ENCODE results near the gene HBG1. TPM values are rescaled to one million over a fixed set of nuclear protein-coding genes. Genes with fewer than 3 reads are reported as not detected.

HBG1 gene
- total RNA-seq, 4 donors from 2014 or later, result not detected

GRCh38 chr11:5240458-5240857 is 9.2 kb downstream of the HBG1 start:
- Histone ChIP-seq H3K36me3 (no peaks in the 10 kb centered on the region), H3K4me3 (no peak overlapping the region), H3K4me1 (no peaks in the 10 kb centered on the region), H3K27ac (no peak overlapping the region), H3K9me3 (no peaks in the 10 kb centered on the region), H3K27me3 (no peaks in the 10 kb centered on the region)
- no peak for TF ChIP-seq POLR2A (IDR thresholded peaks at IDR 0.05)
- TF ChIP-seq, protein P1, sequence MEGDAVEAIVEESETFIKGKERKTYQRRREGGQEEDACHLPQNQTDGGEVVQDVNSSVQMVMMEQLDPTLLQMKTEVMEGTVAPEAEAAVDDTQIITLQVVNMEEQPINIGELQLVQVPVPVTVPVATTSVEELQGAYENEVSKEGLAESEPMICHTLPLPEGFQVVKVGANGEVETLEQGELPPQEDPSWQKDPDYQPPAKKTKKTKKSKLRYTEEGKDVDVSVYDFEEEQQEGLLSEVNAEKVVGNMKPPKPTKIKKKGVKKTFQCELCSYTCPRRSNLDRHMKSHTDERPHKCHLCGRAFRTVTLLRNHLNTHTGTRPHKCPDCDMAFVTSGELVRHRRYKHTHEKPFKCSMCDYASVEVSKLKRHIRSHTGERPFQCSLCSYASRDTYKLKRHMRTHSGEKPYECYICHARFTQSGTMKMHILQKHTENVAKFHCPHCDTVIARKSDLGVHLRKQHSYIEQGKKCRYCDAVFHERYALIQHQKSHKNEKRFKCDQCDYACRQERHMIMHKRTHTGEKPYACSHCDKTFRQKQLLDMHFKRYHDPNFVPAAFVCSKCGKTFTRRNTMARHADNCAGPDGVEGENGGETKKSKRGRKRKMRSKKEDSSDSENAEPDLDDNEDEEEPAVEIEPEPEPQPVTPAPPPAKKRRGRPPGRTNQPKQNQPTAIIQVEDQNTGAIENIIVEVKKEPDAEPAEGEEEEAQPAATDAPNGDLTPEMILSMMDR (IDR thresholded peaks at IDR 0.05), result no peak
- DNase-seq, result no peak

GRCh38 chr11:5240056-5240455 is 9.6 kb downstream of the HBG1 start:
- Histone ChIP-seq H3K27me3 (no peaks in the 10 kb centered on the region), H3K4me3 (no peak overlapping the region), H3K27ac (no peak overlapping the region), H3K9me3 (no peaks in the 10 kb centered on the region), H3K4me1 (no peaks in the 10 kb centered on the region), H3K36me3 (no peaks in the 10 kb centered on the region)
- DNase-seq, result no peak
- TF ChIP-seq, protein P1 (IDR thresholded peaks at IDR 0.05), result no peak
- no peak for TF ChIP-seq POLR2A (IDR thresholded peaks at IDR 0.05)

DNA sequence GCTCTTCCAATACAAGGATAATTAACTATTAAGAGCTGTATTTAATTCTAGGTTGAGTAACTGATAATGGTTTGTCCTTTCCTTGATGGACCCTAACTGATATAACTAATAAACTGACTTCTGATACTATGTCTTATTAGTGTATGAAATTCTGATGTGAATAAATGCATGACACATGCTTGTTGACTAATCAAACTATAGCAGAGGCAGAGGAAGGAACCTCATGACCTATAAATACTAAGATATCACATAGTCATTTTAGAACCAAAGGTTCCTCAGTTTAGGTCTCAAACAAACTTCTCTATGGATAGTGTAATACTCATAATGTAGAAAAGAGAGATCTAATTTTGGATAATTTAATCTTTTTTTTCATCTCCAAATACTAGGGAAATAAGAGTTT is 10.6 kb downstream of the HBG1 start:
- Histone ChIP-seq H3K9me3 (no peaks in the 10 kb centered on the region), H3K4me3 (no peak overlapping the region), H3K27me3 (no peaks in the 10 kb centered on the region), H3K4me1 (no peaks in the 10 kb centered on the region), H3K36me3 (no peaks in the 10 kb centered on the region), H3K27ac (no peak overlapping the region)
- TF ChIP-seq, protein P1 (IDR thresholded peaks at IDR 0.05), result no peak
- TF ChIP-seq POLR2A (IDR thresholded peaks at IDR 0.05), result no peak
- DNase-seq, result no peak

DNA sequence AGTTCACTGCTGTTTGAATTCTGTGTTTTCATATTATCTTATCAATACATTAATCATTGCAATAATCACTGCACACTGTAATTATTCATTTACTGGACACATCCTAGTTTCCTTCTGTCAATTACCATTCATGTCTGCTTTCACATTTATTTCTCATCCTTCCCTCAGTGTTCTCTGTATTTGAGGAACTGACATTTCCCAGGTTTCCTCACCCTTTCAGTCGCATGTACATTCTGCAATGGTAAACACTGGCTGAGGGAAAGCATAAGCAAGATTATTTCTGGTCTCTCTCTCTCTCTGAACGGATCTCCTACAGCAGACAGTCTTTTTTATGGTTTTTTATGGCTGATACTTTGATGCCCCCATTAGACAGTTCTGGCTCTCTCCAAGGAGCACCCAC is 11.2 kb downstream of the HBG1 start:
- DNase-seq, result no peak
- TF ChIP-seq, protein P1 (IDR thresholded peaks at IDR 0.05), result no peak
- no peak for TF ChIP-seq POLR2A (IDR thresholded peaks at IDR 0.05)
- Histone ChIP-seq H3K9me3 (no peaks in the 10 kb centered on the region), H3K36me3 (no peaks in the 10 kb centered on the region), H3K27ac (no peak overlapping the region), H3K4me3 (no peak overlapping the region), H3K4me1 (no peaks in the 10 kb centered on the region), H3K27me3 (no peaks in the 10 kb centered on the region)

DNA sequence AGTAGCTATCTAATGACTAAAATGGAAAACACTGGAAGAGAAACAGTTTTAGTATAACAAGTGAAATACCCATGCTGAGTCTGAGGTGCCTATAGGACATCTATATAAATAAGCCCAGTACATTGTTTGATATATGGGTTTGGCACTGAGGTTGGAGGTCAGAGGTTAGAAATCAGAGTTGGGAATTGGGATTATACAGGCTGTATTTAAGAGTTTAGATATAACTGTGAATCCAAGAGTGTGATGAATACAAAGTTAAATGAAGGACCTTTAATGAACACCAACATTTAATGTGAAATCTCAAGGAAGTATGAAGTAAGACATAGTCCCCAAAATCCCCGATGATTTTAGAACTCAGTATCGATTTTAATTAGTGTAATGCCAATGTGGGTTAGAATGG is 12.2 kb downstream of the HBG1 start:
- Histone ChIP-seq H3K9me3 (no peaks in the 10 kb centered on the region), H3K27ac (no peak overlapping the region), H3K36me3 (no peaks in the 10 kb centered on the region), H3K4me1 (no peaks in the 10 kb centered on the region), H3K4me3 (no peak overlapping the region), H3K27me3 (no peaks in the 10 kb centered on the region)
- no peak for TF ChIP-seq POLR2A (IDR thresholded peaks at IDR 0.05)
- DNase-seq, result no peak

GRCh38 chr11:5235364-5236095 is 14.1 kb downstream of the HBG1 start:
- no peak for TF ChIP-seq POLR2A (IDR thresholded peaks at IDR 0.05)
- Histone ChIP-seq H3K36me3 (no peaks in the 10 kb centered on the region), H3K4me1 (no peaks in the 10 kb centered on the region), H3K9me3 (no peaks in the 10 kb centered on the region), H3K4me3 (no peak overlapping the region), H3K27ac (no peak overlapping the region), H3K27me3 (no peaks in the 10 kb centered on the region)
- DNase-seq, result no peak

DNA sequence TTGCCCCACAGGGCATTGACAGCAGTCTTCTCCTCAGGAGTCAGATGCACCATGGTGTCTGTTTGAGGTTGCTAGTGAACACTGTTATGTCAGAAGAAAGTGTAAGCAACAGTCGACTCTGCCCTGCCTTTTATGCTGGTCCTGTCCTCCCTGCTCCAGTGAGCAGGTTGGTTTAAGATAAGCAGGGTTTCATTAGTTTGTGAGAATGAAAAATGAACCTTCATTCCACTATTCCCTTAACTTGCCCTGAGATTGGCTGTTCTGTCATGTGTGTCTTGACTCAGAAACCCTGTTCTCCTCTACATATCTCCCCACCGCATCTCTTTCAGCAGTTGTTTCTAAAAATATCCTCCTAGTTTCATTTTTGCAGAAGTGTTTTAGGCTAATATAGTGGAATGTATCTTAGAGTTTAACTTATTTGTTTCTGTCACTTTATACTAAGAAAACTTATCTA is 15.2 kb downstream of the HBG1 start, which contains the start of gene HBD:
TSS of gene HBD (minus strand) at position 103 of the 454 bp plus-strand sequence. CDS start at position 53, 50 bp downstream.
- DNase-seq, result no peak
- Histone ChIP-seq H3K9me3 (no peaks in the 10 kb centered on the region), H3K27me3 (no peaks in the 10 kb centered on the region), H3K36me3 (no peaks in the 10 kb centered on the region), H3K4me3 (no peak within 1 kb of the TSS), H3K4me1 (no peaks in the 10 kb centered on the region), H3K27ac (no peak within 1 kb of the TSS)
- TF ChIP-seq POLR2A (IDR thresholded peaks at IDR 0.05), result no peak
- TF ChIP-seq, protein P1 (IDR thresholded peaks at IDR 0.05), result no peak
